ENCODE data around the gene LSP1. TPM values are rescaled to one million over a fixed set of nuclear protein-coding genes. Genes with fewer than 3 reads are reported as not detected.
A peak's percentile ranks its signal among the peaks of the same experiment; 100 is the strongest.
"Not testable (repeated sequence)": the region's sequence is repeated elsewhere in the genome, so short reads cannot be mapped to it uniquely, and the experiment has no call there.

Gene LSP1, protein sequence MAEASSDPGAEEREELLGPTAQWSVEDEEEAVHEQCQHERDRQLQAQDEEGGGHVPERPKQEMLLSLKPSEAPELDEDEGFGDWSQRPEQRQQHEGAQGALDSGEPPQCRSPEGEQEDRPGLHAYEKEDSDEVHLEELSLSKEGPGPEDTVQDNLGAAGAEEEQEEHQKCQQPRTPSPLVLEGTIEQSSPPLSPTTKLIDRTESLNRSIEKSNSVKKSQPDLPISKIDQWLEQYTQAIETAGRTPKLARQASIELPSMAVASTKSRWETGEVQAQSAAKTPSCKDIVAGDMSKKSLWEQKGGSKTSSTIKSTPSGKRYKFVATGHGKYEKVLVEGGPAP
- total RNA-seq = 22.9 TPM
- long read RNA-seq, transcript LSP1-204 (11 exons, 2,640 nt) = major isoform, 14 of 39 reads
- long read RNA-seq, transcript LSP1-203 (11 exons, 1,785 nt) = minor isoform, 12 of 39 reads
- long read RNA-seq, partial matches to known transcripts = 3 of 39 reads
- long read RNA-seq, other reads (novel, unspliced or antisense) = 7 of 39 reads

DNA sequence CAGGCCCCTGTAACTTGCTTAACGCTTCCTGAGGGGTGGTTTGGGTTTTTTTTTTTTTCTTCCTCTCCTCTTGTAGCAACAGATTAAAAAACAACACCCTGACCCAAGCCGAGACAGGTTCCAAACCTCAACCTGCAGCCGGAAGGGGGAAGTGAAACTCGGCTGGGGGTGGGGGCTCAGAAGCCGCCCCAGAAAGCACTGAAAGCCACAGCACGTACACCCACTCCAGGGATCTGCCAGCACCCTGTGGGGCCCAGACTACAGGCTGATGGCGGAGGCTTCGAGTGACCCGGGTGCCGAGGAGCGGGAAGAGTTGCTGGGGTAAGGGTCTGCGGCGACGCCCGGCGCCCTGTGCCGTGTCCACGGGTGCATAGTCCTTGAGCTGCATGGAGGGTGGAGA, at the start of gene LSP1:
TSS of gene LSP1 (plus strand) at position 208 of the 400 bp plus-strand sequence. CDS start at position 269, 61 bp downstream.
- intact Hi-C loops (cut with micrococcal nuclease) = no loop called here
- peak; percentile 16 for ATAC-seq
- DNase-seq = no peak

DNA sequence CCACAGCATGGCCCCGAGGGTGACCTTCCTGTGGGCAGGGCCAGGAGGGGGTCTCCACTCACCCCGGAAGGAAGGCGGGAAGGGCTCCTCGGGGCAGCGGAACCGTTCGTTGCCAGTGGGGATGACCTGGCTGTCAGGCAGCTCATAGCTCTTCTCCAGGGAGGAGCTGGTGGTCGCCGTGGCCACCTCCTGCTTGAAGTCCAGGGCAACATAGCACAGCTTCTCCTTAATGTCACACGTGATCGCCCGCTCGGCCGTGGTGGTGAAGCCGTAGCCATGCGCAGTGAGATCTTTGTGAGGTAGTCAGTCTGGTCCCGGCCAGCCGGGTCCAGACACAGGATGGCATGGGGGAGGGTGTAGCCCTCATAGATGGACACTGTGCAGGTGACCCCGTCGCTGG, 49.6 kb upstream of the LSP1 start:
- ATAC-seq = no peak
- intact Hi-C loops (cut with micrococcal nuclease) = no loop called here
- DNase-seq = no peak

DNA sequence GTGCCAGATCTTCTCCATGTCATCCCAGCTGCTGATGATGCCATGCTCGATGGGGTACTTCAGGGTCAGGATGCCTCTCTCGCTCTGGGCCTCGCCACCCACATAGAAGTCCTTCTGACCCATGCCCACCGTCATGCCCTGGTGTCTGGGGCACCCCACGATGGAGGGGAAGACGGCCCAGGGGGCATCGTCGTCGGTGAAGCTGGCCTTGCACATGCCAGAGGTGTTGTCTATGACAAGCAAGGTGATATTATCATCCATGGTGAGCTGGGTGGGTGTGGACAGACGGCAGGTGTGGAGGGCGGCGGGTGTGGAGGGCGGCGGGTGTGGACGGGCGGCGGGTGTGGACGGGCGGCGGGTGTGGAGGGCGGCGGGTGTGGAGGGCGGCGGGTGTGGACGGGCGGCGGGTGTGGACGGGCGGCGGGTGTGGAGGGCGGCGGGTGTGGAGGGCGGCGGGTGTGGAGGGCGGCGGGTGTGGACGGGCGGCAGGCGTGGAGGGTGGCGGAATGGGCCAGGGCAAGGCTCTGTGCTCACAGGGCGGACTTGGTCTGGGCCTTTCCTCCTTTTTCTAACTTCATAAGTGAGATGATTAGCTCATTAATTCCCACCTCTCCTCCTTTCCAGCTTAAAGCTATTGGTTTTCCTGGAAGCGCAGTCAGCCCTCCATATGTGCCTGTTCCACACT, 48.9 kb upstream of the LSP1 start:
- DNase-seq; ATAC-seq; intact Hi-C loops (cut with micrococcal nuclease): not testable (repeated sequence)

DNA sequence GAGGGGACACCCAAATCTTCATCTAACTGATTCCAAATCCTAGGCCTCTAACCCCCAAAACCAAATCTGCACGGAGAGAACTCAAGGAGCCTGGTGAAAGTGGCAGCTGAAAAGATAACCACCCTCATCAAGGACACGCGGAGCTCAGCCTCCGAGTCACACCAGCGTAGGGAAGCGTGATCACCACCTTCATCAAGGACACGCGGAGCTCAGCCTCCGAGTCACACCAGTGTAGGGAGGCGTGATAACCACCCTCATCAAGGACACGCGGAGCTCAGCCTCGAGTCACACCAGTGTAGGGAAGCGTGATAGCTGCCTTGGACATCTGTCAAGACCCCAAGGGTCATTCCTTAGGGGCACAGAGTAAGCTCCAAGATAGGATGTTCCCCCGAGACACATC, 47.4 kb upstream of the LSP1 start:
- intact Hi-C loops (cut with micrococcal nuclease) = no loop called here

DNA sequence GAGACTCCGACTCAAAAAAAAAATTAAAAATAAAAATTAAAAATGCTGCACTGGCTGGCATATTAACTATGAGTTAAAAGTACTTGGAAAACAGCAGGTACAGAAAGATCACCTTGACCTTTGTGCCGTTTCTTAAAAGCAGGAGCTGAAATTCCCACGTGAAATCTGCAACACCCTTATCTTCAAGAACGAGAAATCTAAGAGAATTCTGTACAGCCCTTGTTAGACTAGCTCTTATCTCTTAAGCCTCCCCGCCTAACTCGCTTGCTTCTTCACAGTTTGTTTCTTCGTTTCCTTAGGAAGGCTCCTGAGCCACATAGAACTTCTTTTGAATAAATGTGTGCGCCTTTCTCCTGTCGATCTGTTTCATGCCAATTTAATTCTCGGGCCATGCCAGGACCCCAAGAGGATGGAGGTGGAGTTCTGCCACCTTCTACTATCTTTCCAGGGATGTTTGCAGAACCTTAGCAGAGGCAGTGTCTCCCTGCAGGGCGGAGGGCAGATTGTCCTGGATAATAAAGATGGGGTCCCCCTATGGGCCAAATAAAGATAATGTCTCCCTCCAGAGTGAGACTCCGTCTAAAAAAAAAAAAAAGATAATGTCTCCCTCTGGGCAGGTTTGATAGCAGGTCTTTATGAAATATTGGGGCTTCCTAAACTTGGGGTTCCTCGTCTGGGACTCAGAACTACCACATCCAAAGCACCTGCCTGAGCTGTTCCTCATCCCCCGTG, 45.5 kb upstream of the LSP1 start:
- ATAC-seq (no peak), DNase-seq (no peak)
- intact Hi-C loops (cut with micrococcal nuclease) = no loop called here

More for the DNA sequence above, 47.4 kb upstream of the LSP1 start:
- DNase-seq (no peak), ATAC-seq (no peak)

DNA sequence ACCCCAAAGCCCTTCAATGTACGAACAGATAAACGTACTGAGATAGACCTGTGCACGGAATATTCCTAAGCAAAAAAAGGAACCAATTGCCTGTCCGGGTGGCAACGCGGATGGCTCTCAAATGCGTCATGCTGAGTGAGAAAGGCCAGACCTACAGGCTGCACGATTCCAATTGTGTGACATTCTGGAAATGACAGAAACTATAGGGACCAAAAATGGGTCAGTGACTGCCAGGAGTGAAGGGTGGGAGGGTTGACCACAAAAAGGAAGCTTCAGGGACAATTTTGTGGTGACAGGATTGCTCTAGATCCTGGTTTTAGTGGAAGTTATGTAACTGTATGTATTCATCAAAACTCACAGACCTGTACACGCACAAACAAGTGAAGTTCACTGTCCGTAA, 42.1 kb upstream of the LSP1 start:
- ATAC-seq (peak; percentile 25), DNase-seq (no peak)
- intact Hi-C loops (cut with micrococcal nuclease) = no loop called here

DNA sequence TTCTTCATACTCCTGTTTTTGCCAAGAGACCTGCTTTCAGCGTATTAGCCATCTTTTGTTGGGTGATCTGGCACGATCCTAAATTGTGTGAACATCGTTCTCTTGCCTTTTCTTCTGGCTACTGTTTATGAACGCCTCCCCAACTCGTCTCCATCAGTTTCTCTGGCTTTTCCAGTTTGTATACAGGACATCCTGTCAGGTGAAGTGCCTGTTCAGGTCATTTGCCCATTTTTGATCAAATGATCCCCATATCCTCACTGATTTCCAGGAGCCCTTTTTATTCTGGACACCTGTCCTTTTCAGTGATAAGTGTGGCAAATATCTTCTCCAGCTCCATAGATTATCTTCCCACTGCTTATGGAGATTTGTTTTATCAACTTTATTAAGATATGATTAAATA, 40.6 kb upstream of the LSP1 start:
- intact Hi-C loops (cut with micrococcal nuclease) = no loop called here
- DNase-seq = no peak
- no peak for ATAC-seq

DNA sequence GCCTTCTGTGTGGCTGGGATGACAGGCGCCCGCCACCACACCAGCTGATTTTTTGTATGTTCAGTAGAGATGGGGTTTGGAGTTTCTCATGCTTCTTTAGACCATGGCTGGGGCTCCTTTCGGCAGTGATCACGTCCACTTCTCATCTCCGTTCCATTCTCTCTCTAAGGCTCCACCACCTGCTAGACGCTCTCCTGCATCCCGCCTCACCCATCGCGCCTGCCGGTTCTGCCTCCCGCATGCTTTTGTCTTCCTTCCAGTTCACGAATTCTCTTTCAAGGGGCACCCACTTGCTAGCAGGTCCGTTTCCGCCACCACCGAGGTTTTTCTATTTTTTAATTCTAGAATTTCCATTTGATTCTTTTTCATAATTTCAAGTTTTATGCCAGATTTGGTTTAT, 40.1 kb upstream of the LSP1 start:
- DNase-seq (no peak), ATAC-seq (no peak)
- intact Hi-C loops (cut with micrococcal nuclease) = no loop called here

DNA sequence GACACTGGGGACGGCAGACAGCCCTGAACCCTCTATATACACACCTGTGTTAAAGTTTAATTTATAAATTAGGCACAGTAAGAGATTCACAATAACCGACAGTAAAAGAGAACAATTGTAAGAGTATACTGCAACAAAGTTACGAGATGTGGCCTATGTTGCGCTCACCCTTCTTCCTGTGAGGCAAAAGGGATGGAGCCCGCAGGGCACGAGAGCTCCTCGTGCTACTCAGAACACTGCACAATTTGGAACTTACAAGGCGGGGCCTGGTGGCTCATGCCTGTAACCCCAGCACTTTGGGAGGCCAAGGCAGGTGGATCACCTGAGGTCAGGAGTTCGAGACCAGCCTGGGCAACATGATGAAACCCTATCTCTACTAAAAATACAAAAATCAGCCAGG, 39.5 kb upstream of the LSP1 start:
- DNase-seq; intact Hi-C loops (cut with micrococcal nuclease); ATAC-seq: not testable (repeated sequence)

DNA sequence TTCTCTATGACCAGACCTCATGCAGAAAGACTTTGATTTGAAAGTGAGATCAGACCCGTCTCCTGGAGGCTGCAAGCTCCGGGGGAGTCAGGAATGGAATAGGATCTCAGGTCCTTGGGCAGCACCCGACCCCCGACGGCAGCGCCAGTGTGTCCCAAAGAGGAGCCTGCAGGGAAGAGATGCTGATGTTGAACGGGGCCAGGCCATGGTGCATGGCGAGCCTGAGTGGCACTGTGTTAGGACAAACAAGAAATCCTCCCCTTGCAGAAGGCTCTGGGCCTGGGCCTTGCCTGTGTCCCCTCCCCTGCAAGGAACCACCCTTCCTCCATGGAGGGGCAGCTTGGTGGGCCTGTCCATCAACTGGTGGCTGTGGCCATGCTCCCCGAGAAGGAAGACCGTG, 38.2 kb upstream of the LSP1 start:
- ATAC-seq = no peak
- intact Hi-C loops (cut with micrococcal nuclease) = no loop called here

DNA sequence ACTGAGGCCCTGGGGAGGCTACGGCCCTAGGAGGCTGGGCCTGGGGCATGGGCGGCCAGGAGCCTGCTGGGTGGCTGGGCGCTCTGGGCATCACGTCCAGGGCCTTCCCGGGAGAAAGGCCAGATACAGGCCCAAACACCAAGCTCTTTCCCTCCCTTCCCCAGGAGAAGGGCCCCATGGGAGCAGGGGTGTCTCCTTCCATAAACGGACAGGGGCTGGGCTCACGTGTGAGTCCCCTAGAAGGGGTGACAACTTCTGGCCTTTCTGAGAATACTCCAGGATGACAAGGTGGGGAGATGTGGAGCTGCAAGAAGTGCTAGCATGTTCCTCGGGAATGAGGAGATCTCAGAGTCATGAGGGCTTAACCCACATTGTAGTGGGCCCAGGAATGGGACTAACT, 37.6 kb upstream of the LSP1 start:
- intact Hi-C loops (cut with micrococcal nuclease) = no loop called here
- ATAC-seq (no peak), DNase-seq (no peak)

More for the DNA sequence above, 38.2 kb upstream of the LSP1 start:
- no peak for DNase-seq

DNA sequence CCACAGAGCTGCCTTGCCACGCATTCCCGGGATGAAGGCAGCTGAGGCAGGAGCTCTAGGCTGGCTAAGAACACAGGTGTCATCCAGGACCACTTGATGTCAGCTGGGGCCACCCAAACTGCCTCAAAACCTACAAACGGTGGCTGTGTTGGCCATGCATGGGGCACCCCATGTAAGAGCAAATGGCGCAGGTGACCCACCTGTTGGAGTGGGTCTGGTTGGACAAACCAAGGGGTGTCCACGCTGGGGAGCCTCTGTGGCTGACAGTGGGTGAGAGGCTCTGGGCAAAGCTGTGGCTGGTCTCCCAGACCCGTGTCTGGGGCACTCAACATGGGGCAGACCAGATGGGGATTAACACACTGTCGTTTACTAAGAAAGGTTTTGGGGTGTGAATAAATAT, 37.1 kb upstream of the LSP1 start:
- intact Hi-C loops (cut with micrococcal nuclease) = no loop called here
- DNase-seq = no peak
- no peak for ATAC-seq

DNA sequence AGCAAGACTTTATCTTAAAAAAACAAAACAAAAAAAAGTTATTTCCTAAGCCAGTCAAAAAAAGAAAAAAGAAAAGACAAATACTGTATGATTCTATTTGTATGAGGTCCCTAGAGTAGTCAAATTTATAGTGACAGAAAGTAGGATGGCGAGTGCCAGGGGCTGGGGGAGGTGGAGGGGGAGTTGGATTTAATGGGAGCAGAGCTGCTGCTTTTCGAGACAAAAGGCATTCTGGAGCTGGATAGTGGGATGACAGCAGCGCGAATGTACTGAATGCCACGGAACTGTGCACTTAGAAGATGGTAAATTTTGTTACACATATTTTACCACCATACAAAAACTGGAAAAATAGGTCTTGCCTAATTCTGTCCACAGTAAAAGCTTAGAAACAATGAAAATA, 35.9 kb upstream of the LSP1 start:
- ATAC-seq (no peak), DNase-seq (no peak)
- intact Hi-C loops (cut with micrococcal nuclease) = no loop called here

DNA sequence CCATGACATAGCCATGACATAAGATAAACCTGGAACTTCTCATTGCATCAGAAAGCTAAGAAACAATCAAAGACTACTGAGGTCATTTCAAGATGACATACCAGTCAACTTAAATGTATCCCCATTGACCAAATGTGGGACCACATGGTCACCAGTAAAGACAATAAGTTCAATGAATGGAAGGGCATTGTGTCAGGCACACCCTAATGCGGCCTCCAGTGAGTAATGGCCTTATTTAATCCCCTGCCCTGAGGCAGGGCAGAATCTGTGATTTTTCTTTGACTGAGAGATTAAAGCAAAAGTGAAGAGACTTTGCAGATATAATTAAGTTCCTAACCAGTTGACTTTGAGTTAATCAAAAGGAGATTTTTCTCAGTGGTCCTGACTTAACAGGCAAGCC, 35.4 kb upstream of the LSP1 start:
- DNase-seq = no peak
- ATAC-seq = no peak
- intact Hi-C loops (cut with micrococcal nuclease) = no loop called here

DNA sequence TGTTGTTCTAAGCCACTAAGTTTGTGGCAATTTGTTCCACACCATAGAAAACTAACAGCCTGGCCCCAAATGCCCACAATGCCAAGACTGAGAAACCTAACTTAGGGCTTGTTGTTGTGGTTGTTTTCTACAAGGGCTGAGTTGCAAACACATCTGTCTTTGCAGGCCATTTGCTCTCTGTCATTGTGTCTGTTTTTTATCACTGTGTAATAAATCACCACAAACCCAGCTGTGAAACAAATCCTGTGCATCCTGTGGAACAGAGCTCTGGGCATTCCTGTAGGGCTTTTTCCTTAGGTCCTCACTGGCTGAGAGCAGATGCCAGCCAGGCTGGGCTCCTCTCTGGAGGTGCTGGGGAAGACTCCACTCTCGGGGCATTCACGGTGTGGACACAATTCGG, 33.8 kb upstream of the LSP1 start:
- intact Hi-C loops (cut with micrococcal nuclease) = no loop called here
- DNase-seq = no peak
- ATAC-seq = no peak

DNA sequence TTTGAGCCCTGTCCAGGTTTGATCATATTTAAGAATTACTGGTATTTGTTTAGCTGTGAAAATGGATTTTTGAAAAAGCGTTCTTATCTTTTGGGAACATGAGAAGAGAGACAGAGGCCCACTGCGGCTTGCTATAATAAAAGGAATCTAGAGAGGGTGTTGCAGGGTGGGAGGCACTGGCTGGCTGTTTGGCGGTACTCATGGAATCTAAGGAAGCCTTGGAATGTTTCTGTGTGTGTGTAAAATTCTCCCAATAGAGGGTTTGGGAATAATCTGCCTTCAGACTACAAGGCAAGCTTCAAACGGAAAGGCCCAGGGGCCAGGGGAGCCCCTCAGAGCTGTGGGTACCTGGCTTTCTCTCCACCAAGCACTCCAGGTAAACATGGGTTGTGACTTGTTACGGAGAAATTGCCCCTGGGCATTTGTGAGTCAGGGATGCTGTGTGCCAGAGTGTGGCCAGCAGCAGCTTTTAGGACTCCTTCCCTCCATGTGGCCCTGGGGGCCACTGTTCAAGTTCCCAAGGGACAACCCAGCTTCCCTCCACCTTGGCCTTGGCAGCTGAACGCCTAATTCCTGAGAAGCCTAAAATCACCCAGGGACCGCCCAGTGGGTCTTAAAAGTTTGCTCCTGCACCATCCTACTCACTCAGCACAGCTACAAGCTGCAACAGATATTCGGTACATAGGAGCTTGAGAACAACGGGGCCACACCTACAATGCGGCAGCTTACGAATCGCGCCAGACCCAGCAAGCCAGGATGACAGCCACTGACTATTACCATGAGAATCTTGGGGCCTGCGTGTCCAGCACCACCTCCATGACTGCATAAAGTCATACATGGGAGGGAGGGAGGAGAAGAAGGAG, 32.2 kb upstream of the LSP1 start:
- intact Hi-C loops (cut with micrococcal nuclease) = no loop called here
- ATAC-seq = no peak
- DNase-seq = no peak

DNA sequence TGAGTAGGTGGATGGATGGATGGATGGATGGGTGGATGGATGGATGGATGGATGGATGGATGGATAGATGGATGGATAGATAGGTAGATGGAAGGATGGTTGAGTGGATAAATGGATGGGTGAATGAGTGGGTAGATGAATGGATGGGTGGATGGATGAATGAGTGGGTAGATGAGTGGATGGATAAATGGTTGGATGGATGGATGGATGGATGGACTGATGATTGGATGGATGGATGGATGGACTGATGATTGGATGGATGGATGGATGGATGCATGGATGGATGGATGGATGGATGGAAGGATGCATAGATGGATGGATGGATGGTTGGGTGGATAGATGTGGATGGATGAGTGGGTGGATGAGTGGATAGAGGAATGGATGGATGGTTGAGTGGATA, 31.3 kb upstream of the LSP1 start:
- ATAC-seq (no peak), DNase-seq (no peak)
- intact Hi-C loops (cut with micrococcal nuclease) = no loop called here

DNA sequence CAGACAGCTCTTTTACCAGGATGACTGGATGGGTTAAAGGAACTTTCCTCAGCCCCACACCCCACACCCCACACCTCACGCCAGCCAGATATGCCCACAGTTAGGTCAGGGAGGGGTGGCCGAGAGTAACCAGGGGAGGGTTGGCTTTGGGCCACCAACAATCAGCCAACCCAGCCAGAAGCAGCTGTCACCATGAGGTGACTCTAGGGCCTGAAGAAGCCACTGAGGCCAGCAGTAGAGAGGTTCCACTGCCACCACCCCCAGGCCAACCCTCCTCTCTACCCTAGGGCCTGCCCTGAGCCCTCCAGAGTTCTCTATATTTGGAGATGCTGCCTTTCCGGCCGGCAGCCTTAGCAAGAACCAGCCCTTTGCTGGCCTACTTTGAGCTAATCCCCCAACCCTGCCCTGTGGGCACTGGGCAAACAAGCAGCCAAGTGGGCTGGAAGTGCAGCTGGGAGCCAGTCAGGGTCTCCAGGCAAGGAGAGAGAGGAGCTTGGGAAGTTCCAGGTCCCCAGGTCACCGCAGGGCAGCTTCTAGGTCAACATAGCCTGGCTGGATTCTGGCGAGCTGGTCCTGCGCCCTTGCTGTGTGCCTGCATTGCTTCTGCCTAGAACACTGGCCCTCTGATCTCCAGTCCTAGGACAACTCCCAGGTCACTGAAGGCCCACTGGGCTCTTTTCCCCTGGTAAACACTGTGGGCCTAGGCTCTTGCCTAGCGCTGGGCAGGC, 30.1 kb upstream of the LSP1 start:
- intact Hi-C loops (cut with micrococcal nuclease) = no loop called here
- no peak for ATAC-seq
- no peak for DNase-seq
